Measurements from ENCODE around the gene CARD14. TPM values are rescaled to one million over a fixed set of nuclear protein-coding genes. Genes with fewer than 3 reads are reported as not detected.

The CARD14 gene
- total RNA-seq, 1 donor from 2014 or later, result not detected

Other genes with a start within 250 kb of the CARD14 start
- gene TBC1D16, start 134.2 kb upstream of the CARD14 start, total RNA-seq, result 1.4 and 2.0 TPM in 2 replicates
- gene CCDC40, start 133.4 kb upstream of the CARD14 start, total RNA-seq, result 0.18 TPM in 1 of 2 replicates, not detected in the other
- gene GAA, start 68.4 kb upstream of the CARD14 start, total RNA-seq, result 23.6 and 26.1 TPM in 2 replicates
- gene EIF4A3, start 22.9 kb upstream of the CARD14 start, total RNA-seq, result 167 and 169 TPM in 2 replicates
- 25.5 and 29.0 TPM in 2 replicates for gene SGSH, start 50.3 kb downstream of the CARD14 start, total RNA-seq
- gene SLC26A11, start 50.4 kb downstream of the CARD14 start, total RNA-seq, result 9.7 TPM in 2 replicates
- 297 and 309 TPM in 2 replicates for gene RNF213, start 90.8 kb downstream of the CARD14 start, total RNA-seq
- gene ENDOV, start 245.1 kb downstream of the CARD14 start, total RNA-seq, result 16.1 and 16.8 TPM in 2 replicates

All from activated T-helper 2 cell treated with anti-CD3 and anti-CD28 coated beads, Interferon-gamma antibody, Interleukin-2, Interleukin-4, amounts not matched to agents 10 μg/mL and 5 μg/mL and 100 μg/mL, durations not matched to agents 14 hours and 24 hours and 36 hours (primary cell).